AG08396 (cell line): ENCODE data around the gene PTGDS.
A peak's percentile ranks its signal among the peaks of the same experiment; 100 is the strongest.

Source experiments
- DNase-seq: peaks from one replicate; pipeline ENCODE4 v3.0.0; 2012; ENCODE audit warnings: low spot score, mixed read lengths

The PTGDS gene

GRCh38 chr9:137009938-137010732, 32.8 kb downstream of the PTGDS start:
- no peak for DNase-seq

DNA sequence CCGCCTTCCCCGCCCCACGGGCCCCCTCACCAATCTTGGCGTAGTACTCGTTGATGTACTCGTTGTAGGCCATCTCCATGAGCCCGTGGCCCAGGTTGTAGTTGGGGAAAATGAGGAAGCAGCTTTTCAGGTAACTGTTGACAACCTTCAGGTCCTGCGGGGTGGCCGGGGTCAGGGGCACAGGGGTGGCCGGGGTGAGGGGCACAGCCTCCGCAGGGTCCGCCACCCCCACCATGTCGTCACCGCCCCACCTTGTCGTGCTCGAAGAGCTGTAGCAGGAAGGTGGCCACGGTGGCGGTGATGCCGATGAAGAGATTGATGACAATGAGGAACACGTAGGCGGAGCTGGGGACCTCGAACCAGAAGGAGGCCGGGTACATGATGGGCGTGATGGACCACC, 33.9 kb downstream of the PTGDS start:
- DNase-seq = no peak

GRCh38 chr9:137011907-137012675, 34.8 kb downstream of the PTGDS start:
- no peak for DNase-seq

DNA sequence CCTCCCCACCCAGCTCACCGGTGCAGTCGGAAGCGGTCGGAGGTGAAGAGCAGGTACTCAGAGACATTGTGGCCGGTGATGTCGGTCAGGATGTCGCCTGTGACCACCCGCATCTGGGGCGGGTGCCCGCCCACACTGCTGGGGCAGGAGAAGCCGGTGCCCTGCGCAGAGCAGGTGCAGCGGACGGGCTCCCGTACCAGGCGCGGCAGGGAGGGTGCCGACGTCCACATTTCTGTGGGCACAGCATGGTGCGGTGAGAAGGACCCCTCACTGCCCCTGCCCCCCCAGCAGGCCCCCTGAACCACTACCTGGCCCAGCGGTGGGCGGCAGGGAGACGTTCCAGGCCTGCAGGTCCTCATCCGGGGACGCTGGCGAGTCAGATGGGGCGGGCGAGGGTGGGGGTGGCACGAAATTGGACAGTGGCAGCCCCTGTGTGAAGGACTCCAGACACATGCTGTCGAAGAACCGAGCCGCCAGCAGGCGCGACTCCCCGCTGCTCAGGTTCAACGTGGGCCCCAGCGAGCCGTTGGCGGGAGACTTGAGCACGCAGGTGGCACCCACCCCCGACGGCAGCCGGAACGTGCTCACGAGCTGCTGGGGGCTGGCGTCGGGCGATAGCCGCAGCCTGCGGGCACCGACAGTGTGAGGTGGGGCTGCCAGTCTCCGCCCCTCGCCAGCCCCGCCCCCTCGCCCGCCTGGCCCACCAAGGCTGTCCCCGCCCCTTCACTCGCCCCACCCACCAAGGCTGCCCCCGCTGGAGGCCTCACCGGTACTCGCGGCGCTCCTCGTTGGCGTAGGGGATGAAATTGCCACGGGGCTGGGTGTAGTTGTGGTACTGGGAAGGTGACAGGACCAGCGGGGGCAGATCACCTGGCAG, 35.6 kb downstream of the PTGDS start:
- DNase-seq = no peak

DNA sequence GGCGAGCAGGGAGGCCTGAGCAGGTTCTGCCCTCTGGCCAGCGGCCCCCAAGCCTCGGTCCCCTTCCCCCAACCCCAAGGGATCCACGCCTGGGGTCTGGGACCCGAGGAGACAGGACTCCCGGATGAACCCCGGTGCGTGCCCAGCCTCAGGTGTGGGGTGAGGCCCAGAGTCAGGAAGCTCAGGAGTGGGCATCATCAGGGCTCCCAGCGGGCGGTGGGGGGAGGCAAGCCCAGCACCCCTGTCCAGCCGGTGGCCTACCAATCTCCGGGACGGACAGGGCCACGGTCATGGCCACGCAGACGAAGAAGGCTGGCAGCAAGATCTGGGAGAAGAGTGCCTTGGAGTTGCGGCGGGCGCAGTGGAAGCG, 36.3 kb downstream of the PTGDS start:
- no peak for DNase-seq

- no peak for DNase-seq
Observed at GRCh38 chr9:137014166-137014565, 36.9 kb downstream of the PTGDS start.

GRCh38 chr9:137014776-137015539, 37.7 kb downstream of the PTGDS start:
- no peak for DNase-seq

DNA sequence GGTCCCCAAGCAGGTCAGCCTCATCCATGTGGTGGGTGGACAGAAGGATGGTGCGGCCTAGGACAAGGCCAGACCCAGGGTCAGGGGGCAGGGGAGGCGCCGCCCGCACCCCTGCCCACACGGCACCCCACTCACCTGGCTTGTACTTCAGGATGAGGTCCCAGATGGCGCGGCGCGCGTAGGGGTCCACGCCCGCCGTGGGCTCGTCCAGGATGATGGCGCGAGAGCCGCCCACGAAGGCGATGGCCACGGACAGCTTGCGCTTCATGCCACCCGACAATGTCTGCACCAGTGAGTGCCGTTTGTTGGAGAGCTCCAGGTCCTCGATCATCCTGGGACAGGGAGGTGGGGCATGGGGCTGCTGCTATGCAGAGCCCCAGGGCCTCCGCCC, 38.2 kb downstream of the PTGDS start:
- DNase-seq = no peak

GRCh38 chr9:137015976-137016375, 38.7 kb downstream of the PTGDS start:
- no peak for DNase-seq

GRCh38 chr9:137016436-137016835, 39.1 kb downstream of the PTGDS start:
- no peak for DNase-seq

DNA sequence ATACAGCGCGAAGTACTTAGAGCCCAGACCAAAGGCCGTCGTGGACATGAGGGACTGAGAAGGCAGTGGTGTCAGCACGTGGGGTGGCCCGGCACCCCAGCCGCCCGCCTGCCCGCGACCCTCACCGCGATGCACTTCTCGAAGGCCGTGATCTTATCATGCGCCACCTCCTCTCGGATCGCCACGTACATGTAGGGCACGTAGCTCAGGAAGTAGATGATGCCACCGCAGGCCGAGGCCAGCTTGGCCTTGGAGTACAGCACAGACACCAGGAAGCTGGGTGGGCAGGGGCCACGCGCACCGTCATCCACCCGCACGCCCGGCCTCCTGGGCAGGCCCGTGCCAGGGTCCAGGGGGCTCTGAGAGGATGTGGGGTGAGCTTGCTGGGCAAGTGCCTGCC, 39.8 kb downstream of the PTGDS start:
- DNase-seq = no peak

- DNase-seq = no peak
Observed at GRCh38 chr9:137017791-137018497, 40.6 kb downstream of the PTGDS start.

GRCh38 chr9:137018761-137019559, 41.7 kb downstream of the PTGDS start:
- no peak for DNase-seq

- DNase-seq = no peak
Observed at GRCh38 chr9:137019891-137020683, 42.8 kb downstream of the PTGDS start.

DNA sequence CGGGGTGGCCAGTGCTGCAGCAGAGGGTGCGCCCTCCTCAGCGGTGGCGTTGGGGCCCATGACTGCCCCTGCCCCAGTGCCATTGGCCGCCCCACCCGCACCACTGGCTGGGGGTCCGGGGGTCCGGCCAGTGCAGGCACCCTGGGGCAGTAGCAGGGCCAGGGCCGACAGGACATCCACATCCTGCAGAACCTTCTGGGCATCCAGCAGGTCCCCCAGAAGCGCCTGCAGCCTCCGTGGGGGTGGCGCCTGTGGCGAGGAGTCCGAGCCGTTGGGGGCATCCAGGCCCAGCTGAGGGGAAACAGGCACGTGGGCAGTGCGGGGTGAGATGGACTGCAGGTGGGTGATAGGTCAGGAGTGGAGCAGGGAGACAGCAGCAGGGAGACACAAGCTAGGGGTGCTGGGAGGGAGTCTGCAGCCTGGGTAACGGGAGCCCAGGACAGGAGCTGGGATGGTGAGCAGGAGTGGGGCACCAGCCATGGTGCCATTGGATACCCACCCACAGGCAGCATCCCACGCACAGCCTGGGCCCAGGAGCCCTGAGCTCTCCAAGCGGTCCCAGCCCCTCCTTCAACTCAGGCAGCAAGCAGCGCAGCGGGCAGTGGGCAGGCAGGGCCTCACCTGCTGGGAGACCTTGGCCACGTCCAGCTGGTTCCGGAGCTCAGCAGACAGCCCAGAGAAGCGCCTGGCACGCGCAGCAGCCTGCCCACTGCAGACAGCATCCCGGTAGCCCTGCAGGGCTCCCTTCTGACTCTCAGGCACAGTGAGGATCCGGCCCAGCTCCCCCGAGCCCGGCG, 43.7 kb downstream of the PTGDS start:
- DNase-seq = no peak

DNA sequence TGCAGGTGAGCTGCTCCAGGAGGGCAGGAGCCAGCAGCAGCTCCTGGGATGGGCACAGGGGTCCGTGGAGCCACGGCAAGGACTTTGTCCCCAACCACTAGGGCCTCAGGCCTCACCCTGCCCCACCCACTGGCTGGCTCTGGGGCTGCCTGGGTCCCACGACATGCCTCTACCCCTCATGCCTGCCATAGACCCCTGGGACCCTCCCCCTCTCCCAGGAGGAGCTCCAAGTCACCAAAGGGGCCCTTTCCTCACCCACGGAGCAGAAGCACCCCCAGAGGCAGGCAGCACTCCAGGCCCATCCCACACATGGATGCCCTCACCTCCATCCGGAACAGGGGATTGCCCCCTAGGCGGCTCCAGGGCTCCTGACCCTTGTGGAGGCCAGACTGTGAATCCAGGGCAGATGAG, 44.3 kb downstream of the PTGDS start:
- no peak for DNase-seq

- DNase-seq = peak; percentile 84
Observed at GRCh38 chr9:137021979-137022661, 44.8 kb downstream of the PTGDS start.

DNA sequence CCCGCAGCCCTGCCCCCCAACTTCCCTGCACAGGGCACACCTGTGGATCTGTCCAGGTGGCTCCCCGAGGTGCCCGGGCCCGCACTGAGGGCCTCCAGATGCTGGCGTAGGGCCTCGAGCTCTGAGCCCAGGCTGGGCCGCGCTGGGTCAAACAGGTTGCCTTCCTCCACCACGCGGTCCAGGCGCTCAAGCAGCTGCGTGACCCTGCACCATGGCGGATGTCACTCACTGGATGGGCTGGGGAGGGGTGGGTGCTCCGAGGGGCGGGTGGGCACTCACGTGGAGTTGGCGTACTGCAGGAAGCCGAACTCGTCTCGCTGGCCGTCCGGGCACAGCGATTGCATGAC, 45.3 kb downstream of the PTGDS start:
- DNase-seq = no peak
